PC-9 (cell line): ENCODE measurements around the gene APMAP. TPM values are rescaled to one million over a fixed set of nuclear protein-coding genes. Genes with fewer than 3 reads are reported as not detected.
"Not testable (repeated sequence)": the region's sequence is repeated elsewhere in the genome, so short reads cannot be mapped to it uniquely, and the experiment has no call there.

Experiments used
- BruUV-seq: library from RNA; stranded (reverse); fragments of 400-500 nt; replicated peaks from 2 replicates; lab custom pipeline; 2021; lab: Mats Ljungman, UMichigan
- CTCF ChIA-PET: fragments of 300-600 bp; sonication (Branson Sonifier 250); formaldehyde crosslinking; loops from one replicate; lab custom pipeline; 2022; ENCODE audit warnings: antibody characterized with exemption; lab: Charles Lee
- POLR2A ChIA-PET: fragments of 300-600 bp; sonication (Branson Sonifier 250); formaldehyde crosslinking; loops from one replicate; lab custom pipeline; 2022; ENCODE audit warnings: antibody characterized with exemption; ENCODE audit not compliant: unreplicated experiment; lab: Charles Lee
- DNase-seq, 2 experiments: peaks; one replicate each; pipeline versions ENCODE4 v3.0.0 to v3.0.0-alpha.2; 2015 to 2022; ENCODE audit warnings: mixed read lengths in 1 of 2
- H2AFZ ChIP-seq: fragments of 200-600 bp; sonication (generic); 2 replicates; pipeline ENCODE4 v1.8.1; 2017; ENCODE audit warnings: antibody characterized with exemption
- H3F3A ChIP-seq: fragments of 200-600 bp; sonication (generic); 2 replicates; pipeline ENCODE4 v1.8.1; 2017; ENCODE audit warnings: antibody characterized with exemption, mild to moderate bottlenecking, low read depth; ENCODE audit not compliant: insufficient read depth
- H3K27ac ChIP-seq: fragments of 200-600 bp; sonication (generic); 2 replicates; pipeline ENCODE4 v1.6.1; 2016; ENCODE audit warnings: mixed run types
- H3K27me3 ChIP-seq: fragments of 200-600 bp; sonication (generic); 2 replicates; pipeline ENCODE4 v1.6.1; 2016; ENCODE audit warnings: low read depth, mixed run types; ENCODE audit not compliant: insufficient read depth
- H3K36me3 ChIP-seq: fragments of 200-600 bp; sonication (generic); 2 replicates; pipeline ENCODE4 v1.6.1; 2016; ENCODE audit warnings: low read depth, mixed run types
- H3K4me1 ChIP-seq: fragments of 200-600 bp; sonication (generic); replicated peaks from 2 replicates; pipeline ENCODE4 v1.6.1; 2016; ENCODE audit warnings: mixed run types; ENCODE audit not compliant: insufficient read depth
- H3K4me2 ChIP-seq: fragments of 200-600 bp; sonication (generic); 2 replicates; pipeline ENCODE4 v1.6.1; 2017; ENCODE audit warnings: mixed run types
- H3K4me3 ChIP-seq: fragments of 200-600 bp; sonication (generic); 2 replicates; pipeline ENCODE4 v1.6.1; 2016; ENCODE audit warnings: mixed run types
- H3K79me2 ChIP-seq: fragments of 200-600 bp; sonication (generic); 2 replicates; pipeline ENCODE4 v1.6.1; 2017; ENCODE audit warnings: low read depth, mixed run types
- H3K9me2 ChIP-seq: fragments of 200-600 bp; sonication (generic); 2 replicates; pipeline ENCODE4 v1.8.1; 2017; ENCODE audit warnings: mild to moderate bottlenecking; ENCODE audit not compliant: insufficient read depth
- H3K9me3 ChIP-seq: fragments of 200-600 bp; sonication (generic); 2 replicates; pipeline ENCODE4 v1.8.1; 2016; ENCODE audit warnings: low read depth; ENCODE audit not compliant: insufficient read depth
- H4K20me1 ChIP-seq: fragments of 200-600 bp; sonication (generic); 2 replicates; pipeline ENCODE4 v1.8.1; 2017; ENCODE audit not compliant: insufficient read depth
- EZH2 ChIP-seq: fragments of 200-600 bp; sonication (generic); IDR thresholded peaks from 2 replicates; pipeline ENCODE4 v1.8.0; 2017; ENCODE audit warnings: antibody characterized with exemption, low read depth
- intact Hi-C: fragments of 100-400 bp; cut with micrococcal nuclease; formaldehyde crosslinking; loops from one replicate; pipeline ENCODE4 v1.10.0; 2022; ENCODE audit not compliant: unreplicated experiment
- total RNA-seq: library from RNA; stranded (reverse); gene quantifications from 2 replicates; pipeline ENCODE4 v1.2.3, GENCODE V29; 2021
- TF ChIP-seq, protein P1 (sequence below): fragments of 200-600 bp; sonication (generic); conservative IDR thresholded peaks from 2 replicates; pipeline ENCODE4 v1.6.1; 2017; ENCODE audit warnings: mixed run types, antibody characterized with exemption, mild to moderate bottlenecking, moderate library complexity

The APMAP gene
- total RNA-seq, 1 experiment from 2014 or later = 103 TPM

DNA sequence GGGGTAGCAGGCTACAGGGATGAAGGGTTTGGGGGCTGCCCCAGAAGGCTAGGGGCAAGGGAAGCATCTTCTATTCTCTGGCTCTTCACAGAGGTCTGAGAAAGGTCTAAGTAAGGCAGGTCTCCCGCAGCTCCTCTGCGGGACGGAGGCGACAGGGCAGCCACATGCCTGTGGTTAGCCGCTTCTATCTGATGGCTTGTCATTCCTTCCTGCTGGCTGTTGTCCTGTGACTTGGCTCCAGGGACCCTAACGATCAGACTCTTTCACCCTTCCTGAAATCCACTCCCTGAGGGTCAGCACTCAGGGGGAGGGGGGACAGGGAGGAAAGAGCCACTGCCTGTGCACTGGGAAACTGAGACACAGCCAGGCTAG, 42.8 kb downstream of the APMAP start:
- Histone ChIP-seq H3K27ac (no peak overlapping the region), H3K4me3 (no peak overlapping the region), H3K27me3 (no peaks in the 10 kb centered on the region), H3K79me2 (no peaks in the 10 kb centered on the region), H4K20me1 (no peaks in the 10 kb centered on the region), H2AFZ (no peak overlapping the region), H3K9me3 (peaks cover 7% of the 10 kb centered on the region; the same call in 1 of the 2 replicates), H3K36me3 (no peaks in the 10 kb centered on the region), H3K9me2 (no peaks in the 10 kb centered on the region), H3F3A (no peaks in the 10 kb centered on the region), H3K4me1 (0 out of 2 replicates have a peak, but pooled peaks cover 7% of the 10 kb centered on the region), H3K4me2 (no peak overlapping the region)
- TF ChIP-seq EZH2 = no peak
- TF ChIP-seq, protein P1, sequence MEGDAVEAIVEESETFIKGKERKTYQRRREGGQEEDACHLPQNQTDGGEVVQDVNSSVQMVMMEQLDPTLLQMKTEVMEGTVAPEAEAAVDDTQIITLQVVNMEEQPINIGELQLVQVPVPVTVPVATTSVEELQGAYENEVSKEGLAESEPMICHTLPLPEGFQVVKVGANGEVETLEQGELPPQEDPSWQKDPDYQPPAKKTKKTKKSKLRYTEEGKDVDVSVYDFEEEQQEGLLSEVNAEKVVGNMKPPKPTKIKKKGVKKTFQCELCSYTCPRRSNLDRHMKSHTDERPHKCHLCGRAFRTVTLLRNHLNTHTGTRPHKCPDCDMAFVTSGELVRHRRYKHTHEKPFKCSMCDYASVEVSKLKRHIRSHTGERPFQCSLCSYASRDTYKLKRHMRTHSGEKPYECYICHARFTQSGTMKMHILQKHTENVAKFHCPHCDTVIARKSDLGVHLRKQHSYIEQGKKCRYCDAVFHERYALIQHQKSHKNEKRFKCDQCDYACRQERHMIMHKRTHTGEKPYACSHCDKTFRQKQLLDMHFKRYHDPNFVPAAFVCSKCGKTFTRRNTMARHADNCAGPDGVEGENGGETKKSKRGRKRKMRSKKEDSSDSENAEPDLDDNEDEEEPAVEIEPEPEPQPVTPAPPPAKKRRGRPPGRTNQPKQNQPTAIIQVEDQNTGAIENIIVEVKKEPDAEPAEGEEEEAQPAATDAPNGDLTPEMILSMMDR = no peak
- ChIA-PET CTCF (no interaction called here), POLR2A (interaction anchor here (0.6 kb wide), 1 partner anchor 19 kb away, joined by 4 read pairs; no protein-coding TSS in a partner anchor)
- DNase-seq = peak in 1 of 2 experiments; percentile 21
- BruUV-seq = no TSS peak
- intact Hi-C loops = no loop called here

DNA sequence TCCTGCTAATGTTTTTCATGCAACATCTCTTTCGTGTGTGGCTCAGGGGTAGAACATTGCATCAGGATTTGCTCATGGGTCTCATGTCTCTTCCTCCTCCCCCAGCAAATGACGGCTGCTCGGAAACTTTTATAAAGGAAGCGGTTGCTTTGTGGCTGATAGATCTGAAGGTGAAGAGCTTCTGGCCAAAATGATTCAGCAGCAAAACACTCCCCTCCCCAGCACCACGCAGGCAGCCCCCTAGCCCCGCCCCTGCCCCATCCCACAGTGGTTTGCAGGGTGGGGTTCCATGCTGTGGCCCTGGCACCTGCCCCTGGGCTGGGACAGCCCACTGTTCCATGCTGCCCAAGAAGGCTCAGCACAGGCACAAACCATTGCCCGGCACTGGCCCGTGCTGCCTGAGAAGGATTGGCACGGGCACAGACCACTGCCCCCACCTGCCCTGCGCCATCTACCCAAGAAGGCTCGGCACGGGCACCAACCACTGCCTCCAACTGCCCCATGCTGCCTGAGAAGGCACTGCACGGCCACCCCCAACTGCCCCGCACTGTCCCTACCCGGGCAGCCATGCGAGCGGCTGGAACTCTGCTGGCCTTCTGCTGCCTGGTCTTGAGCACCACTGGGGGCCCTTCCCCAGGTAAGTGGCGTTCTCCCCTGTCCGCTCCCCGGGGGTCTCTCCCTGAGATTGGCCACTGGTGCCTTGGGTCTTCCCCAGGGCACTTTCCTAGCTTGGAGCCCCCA, 43.4 kb downstream of the APMAP start, which contains the start of gene CST7:
Gene CST7, plus strand, starts transcription at position 331 of the 741 bp plus-strand sequence. Its CDS starts 237 bp downstream, at position 568.
- TF ChIP-seq, protein P1 = no peak
- TF ChIP-seq EZH2 = no peak
- Histone ChIP-seq H3K36me3 (no peaks in the 10 kb centered on the region), H3K4me2 (no peak within 1 kb of the TSS), H3K27me3 (no peaks in the 10 kb centered on the region), H3K4me3 (no peak within 1 kb of the TSS), H4K20me1 (no peaks in the 10 kb centered on the region), H3K4me1 (0 out of 2 replicates have a peak, but pooled peaks cover 7% of the 10 kb centered on the region), H2AFZ (no peak within 1 kb of the TSS), H3K27ac (no peak within 1 kb of the TSS), H3K79me2 (no peaks in the 10 kb centered on the region), H3K9me2 (no peaks in the 10 kb centered on the region), H3K9me3 (peaks cover 7% of the 10 kb centered on the region; the same call in 1 of the 2 replicates), H3F3A (no peaks in the 10 kb centered on the region)
- BruUV-seq = no TSS peak
- intact Hi-C loops = no loop called here
- ChIA-PET CTCF (no interaction called here), POLR2A (interaction anchor here (0.6 kb wide), 1 partner anchor 19 kb away, joined by 4 read pairs; no protein-coding TSS in a partner anchor)
- DNase-seq = peak in 1 of 2 experiments; percentile 20

DNA sequence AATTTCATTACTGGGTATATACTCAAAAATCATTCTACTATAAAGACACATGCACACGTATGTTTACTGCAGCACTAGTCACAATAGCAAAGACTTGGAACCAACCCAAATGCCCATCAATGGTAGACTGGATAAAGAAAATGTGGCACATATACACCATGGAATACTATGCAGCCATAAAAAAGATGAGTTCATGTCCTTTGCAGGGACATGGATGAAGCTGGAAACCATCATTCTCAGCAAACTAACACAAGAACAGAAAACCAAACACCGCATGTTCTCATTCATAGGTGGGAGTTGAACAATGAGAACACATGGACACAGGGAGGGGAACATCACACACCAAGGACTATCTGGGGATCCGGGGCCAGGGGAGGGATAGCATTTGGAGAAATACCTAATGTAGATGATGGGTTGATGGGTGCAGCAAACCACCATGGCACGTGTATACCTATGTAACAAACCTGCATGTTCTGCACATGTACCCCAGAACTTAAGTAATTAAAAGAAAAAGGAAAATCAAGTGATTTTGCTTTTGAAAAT, 44.1 kb downstream of the APMAP start:
- CTCF ChIA-PET, H3K79me2 ChIP-seq, H3K9me3 ChIP-seq, H3K36me3 ChIP-seq, intact Hi-C loops, H3K4me3 ChIP-seq, H3K27ac ChIP-seq, POLR2A ChIA-PET, H2AFZ ChIP-seq, H3K4me2 ChIP-seq, H3K4me1 ChIP-seq, H3K27me3 ChIP-seq, H3K9me2 ChIP-seq, H4K20me1 ChIP-seq, H3F3A ChIP-seq, DNase-seq, BruUV-seq: not testable (repeated sequence)

DNA sequence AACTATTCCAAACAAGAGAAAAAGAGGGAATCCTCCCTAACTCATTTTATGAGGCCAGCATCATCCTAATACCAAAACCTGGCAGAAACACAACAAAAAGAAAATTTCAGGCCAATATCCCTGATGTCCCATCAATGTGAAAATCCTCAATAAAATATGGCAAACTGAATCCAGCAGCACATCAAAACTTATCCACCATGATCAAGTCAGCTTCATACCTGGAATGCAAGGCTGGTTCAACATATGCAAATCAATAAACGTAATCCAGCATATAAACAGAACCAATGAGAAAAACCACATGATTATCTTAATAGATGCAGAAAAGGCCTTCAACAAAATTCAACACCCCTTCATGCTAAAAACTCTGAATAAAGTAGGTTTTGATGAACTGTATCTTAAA, 46.2 kb downstream of the APMAP start:
- H3K9me3 ChIP-seq, H3K4me3 ChIP-seq, H3F3A ChIP-seq, H3K4me2 ChIP-seq, H2AFZ ChIP-seq, H3K9me2 ChIP-seq, H3K36me3 ChIP-seq, DNase-seq, H3K4me1 ChIP-seq, H4K20me1 ChIP-seq, H3K27me3 ChIP-seq, BruUV-seq, POLR2A ChIA-PET, CTCF ChIA-PET, H3K27ac ChIP-seq, intact Hi-C loops, H3K79me2 ChIP-seq: not testable (repeated sequence)
